ENCODE data around the gene FAM83F.

FAM83F gene

DNA sequence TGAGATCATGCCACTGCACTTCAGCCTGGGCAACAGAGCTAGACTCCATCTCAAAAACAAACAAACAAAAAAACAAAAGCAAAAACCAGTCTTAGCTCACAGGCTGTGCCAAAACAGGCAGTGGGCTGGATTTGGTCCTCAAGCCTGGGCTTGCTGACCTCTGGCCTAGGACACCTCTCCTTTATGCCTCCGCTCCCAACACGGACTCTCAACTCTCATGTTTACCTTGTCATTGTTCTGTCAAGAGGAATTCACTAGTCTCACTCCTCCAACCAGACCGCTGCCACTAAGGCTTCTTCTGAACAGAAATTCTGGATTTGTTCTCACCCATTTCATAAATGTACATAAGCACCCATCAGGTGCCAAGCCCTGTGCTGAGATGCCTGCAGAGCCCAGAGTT lies 42.6 kb downstream of the FAM83F start:
- DNase-seq: no peak

DNA sequence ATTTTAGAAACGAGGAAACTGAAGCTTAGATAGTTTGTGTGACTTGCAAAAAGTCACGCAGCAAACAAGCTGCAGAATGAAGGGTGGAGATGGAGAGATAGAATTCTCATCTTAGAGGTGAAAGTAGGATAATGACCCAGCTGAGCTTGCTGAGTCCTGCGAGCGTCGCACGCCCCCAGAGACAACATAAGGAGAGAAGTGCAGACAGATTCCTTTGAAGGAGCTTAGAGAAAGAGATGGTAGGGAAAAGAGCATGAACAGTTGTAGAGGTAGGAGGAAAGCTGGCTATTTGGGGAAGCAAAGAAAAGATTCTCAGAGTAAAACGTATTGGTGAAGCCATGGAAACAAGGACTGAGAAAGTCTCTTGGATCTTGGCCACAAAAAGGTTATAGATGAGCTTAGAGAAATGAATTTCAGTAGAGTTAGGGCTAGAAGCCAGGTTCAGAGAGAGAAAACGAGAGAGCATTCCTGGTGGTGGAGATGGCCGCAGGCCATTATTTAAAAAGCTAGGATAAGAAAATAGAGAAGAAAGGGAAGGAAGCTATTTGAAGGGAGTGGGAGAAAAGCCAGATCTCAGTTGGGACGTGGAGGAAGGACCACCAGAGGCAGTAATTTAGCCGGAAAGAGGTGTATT lies 44.8 kb downstream of the FAM83F start:
- DNase-seq: no peak

DNA sequence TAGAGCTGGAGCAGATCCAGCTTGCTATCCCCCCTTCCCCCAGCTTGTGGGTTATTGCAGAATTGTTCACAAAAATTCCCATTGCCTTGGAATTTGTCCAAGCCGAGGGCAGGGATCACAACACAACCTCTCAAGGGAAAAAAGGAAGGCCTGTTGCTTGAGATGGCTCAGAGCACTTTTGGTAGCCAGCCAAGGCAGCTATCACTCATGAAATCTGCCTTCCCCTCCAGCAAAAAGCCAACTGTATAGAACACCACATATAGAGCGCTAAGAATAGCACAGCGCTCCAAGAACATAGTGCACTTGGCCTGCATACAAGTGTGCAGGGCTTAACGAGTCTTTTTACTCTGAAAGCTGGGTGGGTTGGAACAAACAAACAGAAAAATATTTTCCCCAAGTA lies 46.2 kb downstream of the FAM83F start:
- DNase-seq: peak; percentile 86 to 94

DNA sequence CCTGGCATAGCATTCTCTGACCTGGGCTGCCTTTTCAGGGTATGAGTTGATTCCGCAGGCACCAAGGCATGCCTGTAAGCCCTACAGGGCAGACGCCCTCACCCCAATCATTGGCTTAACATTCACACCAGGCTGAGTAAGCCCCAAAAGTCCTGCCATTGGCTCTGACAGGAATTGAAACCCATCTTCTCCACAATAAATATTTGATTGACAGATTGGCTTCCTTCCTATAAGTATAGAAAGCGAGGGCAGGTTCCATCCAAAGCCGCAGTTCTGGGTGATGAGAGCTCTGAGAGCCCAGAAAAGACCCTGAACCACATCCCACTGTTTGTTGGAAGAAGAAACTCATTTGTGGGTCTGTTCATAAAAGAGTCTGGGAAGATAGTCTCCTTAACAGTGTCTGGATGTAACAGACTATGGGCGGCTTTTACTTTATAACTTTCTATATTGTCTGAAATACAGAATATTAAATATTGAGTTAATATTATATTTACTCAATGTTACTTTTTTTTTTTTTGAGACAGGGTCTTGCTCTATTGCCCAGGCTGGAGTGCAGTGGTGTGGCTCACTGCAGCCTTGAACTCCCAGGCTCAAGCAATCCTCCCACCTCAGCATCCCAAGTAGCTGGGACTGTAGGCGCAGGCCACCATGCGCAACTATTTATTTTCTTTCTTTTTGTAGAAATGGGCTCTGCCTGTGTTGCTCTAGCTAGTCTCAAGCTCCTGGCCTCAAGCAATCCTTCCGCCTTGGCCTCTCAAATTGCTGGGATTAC lies 46.8 kb downstream of the FAM83F start:
- peak in 1 of 2 experiments; percentile 52 for DNase-seq

DNA sequence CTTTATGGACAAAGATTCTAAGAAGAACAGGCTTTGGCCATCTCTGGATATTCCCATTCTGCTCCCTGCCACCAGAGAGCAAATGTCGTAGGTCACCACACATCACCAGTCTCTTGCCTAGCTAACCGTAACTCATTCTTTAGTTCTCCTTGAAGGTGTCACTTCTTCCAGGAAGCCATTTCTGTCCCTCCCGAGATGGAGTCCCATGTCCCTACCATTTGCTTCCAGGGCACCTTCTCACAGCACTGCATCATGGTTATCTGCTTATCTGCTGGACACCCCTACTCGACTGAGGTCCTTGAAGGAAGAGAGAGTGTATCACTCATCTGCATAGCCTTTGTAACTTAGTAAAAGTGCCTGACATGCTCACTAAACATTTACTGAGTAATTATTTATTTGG lies 47.6 kb downstream of the FAM83F start:
- DNase-seq: no peak

DNA sequence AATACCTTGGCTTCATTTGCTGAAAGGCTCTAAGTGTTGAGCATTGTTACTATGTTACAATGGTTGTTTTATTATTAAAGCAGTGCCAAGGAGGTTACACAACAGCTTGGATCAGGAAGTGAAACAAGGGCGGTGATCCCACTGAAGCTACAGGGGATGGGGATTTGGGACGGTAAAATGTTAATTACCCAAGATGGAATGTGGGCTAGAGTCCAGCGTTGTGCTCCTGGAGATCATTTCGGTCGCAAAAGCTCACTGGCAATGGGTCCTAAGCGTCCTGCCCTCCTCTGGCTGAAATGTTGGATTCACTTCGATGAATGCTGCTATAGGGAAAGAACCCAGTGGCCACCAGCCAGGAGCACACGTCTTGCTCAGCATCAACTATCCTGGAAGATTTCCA lies 48.3 kb downstream of the FAM83F start:
- DNase-seq: no peak

DNA sequence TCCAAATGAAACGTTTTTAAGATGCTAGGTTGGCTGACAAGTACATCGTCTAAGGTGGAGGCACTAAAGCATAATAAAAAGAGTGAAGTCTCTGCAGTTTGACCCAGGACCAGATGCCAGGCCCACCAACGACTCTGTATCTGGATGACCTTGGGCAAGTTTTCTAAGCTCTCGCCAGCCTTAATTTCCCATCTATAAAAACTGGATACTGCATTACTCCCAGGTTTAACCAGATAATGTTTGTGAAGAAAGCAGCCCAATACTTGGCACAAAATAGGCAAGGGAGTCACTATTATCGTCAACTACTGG lies 49.0 kb downstream of the FAM83F start:
- DNase-seq: no peak

DNA sequence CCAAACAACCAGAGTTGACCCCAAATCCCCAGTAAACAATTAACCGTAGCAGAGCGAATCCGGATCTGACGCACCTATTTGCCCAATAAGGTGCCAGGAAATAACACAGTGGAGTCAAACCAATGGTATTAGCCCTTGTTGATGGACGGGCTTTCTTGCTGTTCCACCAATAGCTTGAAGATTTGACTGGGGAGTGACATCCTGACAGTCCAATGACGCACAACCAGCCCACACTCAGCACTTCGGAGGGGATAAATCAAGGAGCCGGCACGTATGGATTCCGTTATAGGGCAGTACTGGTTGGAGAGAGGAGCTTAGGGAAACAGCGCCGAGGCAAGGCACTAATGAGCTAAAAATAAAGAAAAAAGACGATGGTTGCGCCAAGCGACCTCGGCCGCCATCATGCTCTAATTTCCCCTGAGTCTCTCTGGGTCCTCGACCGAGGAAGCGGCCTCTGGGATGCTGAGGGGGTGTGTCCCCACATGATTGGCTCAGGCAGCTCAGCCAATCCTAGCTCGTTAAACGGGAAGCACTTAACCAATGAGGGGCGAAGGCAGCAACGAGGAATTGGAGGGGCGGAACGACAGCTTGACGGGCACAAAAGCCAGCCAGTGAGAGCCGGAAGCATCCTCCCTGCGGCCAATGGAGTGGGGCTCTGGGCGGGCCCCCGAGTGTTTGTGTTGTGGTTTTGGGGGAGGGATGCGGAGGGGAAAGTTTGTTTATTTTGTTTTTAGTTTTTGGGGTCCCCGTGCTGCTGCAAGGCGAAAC lies 49.5 kb downstream of the FAM83F start:
- DNase-seq: peak; percentile 98 to 99

DNA sequence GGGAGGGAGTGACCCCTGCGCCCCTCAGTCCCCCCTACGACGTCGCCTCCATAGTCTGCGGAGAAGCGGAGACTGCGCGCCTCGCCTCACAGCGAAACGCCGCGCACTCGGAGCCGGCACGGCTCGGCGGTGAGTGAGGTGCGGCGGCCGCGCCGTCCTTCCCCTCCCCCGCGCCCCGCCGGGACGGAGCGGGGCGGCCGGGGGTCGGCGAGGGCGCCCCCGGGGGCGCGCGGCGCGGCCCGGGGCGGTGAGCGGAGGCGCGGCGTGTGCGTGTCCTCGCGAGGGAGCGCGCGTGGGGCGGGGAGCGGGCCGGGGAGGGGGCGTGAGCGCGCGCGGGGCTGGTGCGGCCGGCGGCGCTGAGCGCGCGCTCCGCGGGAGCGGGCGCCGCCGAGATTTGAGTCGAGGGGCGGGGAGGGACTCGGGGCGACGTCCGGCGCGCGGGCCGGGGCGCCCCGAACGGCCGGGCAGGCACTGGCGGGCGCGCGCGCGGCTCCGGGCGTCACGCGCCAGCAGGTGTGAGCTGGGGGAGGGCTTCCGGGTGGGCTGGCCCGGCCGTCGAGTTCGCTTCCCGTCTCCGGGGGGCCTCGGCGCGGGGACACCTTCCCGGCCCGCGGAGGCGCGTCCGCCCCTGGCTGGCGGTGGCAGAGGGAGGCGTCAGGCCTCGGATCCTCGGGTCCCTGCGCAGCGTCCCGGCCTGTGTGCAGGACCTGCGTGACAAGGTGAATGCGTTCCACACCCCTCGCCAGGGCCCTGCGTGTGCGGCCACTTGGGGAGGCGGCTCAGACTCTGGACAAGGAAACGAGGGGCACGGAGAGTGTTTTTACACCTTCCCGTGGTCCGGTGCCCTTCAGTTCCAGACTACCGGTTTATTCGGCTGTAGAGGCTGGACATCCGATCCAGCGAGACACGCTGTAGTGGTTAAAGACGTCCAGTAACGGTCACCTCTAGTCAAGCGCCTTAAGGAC lies 50.4 kb downstream of the FAM83F start:
- peak; percentile 40 to 47 for DNase-seq

DNA sequence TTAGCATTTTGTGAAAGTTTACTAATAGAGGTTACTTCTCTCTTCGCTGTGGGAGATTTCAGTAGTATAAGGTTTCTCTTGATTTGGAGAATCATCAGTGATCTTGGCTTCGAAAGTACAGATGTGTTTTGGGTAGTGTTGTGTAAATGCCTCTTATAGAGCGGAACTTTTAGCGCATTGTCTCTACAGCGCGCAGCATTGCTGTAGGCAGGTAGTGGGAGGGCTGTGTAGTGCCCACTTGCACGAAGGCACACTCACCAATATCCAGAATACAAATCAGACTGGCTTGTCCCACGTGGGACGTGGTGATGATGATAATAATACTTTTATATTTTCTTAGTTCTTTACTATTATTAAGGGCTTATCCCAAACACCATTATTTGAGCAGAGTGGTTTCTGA lies 51.4 kb downstream of the FAM83F start:
- peak in 1 of 2 experiments; percentile 4 for DNase-seq

DNA sequence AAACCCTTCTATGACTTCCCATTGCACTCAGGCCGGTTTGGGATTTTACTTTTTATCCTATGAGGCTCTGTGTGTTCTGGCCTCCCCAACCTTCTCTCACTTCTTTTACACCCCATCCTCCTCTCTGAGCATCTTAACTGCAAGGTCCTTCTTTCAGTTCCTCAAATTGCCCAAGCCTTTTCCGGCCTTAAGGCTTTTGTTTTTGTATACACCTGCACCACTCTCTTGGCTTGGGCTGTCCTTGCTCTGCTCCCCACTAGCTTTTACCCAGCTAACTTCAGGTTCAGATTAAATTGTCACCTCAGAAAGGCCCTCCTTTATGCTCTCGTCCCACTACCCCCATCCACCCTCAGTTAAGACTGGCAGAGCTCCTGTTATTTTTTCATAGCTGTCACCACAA lies 55.5 kb downstream of the FAM83F start:
- peak in 1 of 2 experiments; percentile 30 for DNase-seq

DNA sequence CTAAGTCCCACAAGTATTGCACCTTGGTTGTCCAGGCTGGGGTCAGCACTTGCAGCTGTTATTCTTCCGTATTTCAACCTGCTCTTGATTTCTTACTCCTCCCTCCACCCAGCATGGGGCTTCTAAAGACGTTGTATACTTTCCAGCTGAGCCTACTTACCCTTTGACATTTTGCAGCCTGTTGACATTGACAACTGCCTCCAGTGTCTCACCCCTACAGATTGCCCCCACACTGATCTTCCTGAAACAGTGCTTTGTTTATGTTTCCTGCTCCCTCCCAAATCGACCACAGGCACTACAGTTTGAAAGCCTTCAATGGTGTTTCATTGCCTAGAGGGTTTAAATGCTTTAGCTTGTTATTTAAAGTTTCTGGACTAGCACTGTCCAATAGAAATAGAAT lies 56.6 kb downstream of the FAM83F start:
- DNase-seq: no peak

DNA sequence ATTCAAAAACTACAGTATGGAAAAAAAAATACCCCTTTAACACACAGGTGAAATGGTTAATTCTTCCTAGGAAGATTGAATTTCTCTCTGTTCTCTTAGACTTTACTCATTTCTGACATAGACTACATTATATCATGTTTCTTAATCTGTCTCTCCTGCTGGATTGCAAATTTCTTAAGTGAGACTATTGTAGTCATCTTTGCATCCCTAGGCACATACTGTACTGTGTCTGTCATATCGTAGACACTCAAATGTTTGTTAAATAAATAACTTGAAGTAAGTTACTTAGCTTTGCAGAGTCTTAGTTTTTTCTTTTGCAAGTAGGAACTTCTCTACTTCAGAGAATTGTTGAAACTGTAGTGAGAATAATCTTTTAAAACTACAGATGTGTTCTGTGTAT lies 58.7 kb downstream of the FAM83F start:
- DNase-seq: no peak

DNA sequence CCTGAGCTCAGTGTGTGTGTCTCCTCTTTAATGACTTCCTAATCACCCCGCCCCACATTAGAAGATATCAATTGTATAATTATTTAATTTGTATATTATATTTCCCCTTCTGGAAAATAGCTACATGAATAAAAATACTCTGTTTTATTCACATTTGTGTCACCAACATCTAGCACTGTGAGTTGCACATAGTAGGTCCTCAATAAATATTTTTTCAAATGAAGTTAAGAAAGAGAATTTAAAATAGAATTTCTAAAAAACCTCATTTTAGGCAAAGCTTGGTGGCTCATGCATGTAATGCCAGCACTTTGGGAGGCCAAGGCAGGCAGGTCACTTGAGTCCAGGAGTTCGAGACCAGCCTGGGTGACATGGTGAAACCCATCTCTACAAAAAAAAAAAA lies 59.7 kb downstream of the FAM83F start:
- DNase-seq: no peak

DNA sequence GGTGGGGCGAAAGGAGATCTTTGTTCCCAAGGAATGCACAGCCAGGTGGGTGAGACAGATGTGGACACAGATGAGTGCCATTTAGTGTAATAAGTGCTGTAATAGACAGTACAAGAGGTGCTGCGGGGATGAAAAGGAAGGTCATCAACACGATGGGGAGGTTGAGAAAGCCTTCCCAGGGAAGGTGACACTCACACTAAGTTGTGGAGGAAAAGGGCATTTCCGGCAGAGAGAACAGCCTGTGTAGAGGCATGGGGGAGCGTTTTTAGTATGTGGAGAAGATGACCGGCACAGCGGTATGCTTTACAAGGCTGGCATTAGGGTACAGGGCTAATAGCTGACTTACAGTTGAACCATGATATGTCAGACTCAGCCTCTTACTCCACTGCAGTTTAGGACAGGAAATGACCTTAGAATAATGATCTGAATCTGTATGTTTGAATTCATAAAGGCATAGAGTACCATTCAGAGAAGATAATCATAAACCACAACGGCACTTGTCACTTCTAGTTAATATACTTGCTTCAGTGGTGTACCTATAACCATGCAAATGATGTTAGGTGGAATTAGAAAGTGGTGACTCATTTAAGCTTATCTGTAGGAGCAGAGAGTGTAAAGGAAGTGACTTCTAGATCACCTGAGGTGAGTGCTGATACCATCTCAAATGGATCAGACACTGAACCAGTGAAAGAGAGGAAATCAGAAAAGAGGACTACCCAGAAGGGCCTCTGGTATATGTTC lies 60.6 kb downstream of the FAM83F start:
- DNase-seq: no peak

DNA sequence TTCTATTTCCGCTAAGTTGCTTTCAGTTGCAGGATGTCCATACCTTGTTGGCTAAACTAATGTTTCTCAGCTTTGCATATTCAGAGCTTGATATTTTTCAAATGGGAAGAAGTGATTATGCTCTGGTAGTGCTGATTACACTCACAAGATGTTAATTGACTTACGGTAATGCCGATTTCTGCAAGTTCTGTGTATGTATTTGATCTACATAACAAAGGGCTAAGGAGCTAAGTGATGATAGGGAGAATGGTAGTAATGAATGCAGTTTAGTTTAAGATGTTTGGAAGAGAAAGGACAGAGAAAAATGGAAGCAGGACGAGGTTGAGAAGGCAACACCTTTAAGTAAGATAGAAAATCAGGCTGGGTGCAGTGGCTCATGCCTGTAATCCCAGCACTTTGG lies 61.4 kb downstream of the FAM83F start:
- no peak for DNase-seq

DNA sequence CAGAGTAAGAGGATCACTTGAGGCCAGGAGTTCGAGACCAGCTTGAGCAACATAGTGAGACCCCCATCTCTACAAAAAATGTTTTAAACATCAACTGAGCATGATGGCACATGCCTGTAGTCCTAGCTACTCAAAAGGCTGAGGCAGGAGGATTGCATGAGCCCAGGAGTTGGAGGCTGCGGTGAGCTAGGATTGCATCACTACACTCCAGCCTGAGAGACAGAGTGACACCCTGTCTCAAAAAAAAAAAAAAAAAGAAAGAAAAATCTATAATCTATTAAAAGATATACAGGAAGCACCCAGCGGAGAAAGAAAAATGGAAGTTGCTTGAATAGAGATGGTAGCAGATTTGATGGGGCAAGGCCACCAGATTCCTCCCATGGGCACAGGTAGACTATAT lies 61.8 kb downstream of the FAM83F start:
- no peak for DNase-seq

DNA sequence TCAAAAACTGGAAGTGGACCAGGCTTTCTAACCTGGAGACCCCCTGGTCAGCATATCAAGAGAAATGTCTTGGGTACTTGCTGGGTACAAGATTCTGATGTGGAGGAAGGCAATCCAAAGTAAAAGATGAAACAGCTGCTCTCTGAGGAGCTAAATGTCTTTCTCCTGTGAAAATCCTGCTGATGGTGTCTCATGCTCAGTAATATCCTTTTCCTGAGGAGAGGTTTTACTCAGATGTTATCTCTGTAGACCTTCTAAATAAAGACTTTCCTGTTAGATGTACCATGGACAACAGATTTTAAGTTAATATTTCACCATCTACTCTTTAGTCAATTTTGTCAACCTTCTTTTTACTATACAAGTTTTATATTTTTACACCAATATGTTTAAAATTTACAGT lies 62.9 kb downstream of the FAM83F start:
- no peak for DNase-seq

DNA sequence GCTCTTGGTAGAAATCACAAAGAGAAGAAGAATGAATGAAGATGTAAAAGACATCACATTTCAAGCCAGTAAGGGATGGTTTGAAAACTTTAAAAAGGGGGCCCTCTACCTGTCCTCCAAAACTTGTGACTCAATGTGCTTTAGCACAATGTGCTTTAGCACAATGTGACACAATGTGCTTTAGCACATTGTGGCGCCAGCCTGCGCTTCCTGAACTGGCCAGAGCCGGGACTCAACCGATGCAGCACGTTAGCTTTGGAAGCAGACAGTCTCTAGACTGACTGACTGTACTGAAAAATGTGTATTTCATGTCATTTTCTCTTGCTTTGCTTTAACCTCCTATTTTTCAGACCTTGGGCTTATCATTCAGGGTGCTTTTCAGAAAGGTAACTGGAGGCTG lies 63.5 kb downstream of the FAM83F start:
- DNase-seq: peak; percentile 67 to 73

DNA sequence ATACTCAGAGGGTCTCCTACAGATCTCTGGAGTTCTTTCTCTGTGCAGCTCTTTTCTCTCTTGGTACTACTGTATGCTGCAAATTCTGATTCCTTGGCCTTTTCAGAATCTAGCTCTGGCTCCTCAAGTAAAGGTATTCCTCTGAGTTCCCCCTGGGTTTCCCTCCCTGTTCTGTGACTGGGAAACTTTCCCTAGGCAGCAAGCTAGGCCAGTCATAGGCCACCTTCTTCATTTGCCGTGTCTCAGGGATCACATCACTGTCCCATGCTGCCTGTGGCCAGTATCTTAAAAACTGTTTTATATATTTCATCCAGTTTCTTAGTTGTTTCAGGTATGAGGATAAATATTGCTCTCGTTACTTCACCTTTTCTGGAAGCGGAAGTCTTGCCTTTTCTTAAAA lies 71.2 kb downstream of the FAM83F start:
- no peak for DNase-seq

DNA sequence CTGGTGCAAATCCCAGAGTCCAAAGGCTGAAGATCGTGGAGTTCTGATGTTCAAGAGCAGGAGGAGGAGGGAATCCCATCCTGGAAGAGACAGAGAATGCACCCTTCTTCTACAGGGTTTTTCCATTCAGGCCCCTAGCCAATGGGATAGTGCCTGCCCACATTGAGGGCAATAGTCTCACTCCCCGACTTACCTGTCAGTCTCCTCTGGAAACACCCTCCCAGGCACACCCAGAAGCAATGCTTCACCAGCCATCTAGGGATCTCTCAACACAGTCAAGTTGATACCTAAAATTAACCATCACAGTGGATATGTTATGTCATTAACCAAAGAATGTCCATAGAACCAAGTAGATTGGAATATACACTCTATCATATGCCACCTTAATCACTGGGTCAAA lies 72.9 kb downstream of the FAM83F start:
- no peak for DNase-seq

DNA sequence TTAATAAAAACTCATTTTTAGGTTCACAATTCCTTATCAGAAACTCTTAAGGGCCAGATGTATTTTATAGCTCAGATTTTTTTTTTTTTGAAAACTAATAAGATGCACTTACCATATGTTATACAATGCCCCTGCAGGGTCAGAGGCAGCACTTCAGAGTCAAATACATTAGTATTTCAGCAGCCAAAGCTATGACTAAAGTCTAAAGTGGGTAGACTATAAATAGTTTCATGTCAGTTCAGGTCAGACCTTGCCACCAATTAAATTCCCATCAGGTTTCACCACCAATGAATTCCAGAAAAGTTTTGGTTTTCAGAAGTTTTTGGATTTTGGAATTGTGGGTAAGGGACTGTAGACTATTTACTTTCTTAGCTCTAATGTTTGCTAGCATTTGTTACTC lies 75.9 kb downstream of the FAM83F start:
- DNase-seq: no peak

All from Kasumi-1 (cell line).